K562 (cell line): Measurements from ENCODE around the gene QRFPR.

Experiments used
- BDP1 ChIP-seq: IDR thresholded peaks from 3 replicates; pipeline ENCODE4 v1.6.1; 2011; ENCODE audit not compliant: insufficient read length, insufficient read depth
- CHD1 ChIP-seq: fragments of 200-600 bp; sonication (generic); IDR thresholded peaks from one replicate; pipeline ENCODE4 v1.6.1; 2012; ENCODE audit warnings: mild to moderate bottlenecking, moderate library complexity, low read length, inconsistent platforms
- FOXP1 ChIP-seq: sonication (generic); formaldehyde crosslinking; IDR thresholded peaks from 2 replicates; pipeline ENCODE4 v1.8.0; 2022; ENCODE audit warnings: mild to moderate bottlenecking, missing genetic modification reagents
- POLR2A ChIP-seq: fragments of 450-650 bp; conservative IDR thresholded peaks from 2 replicates; pipeline ENCODE4 v1.6.1; 2016
- YY1 ChIP-seq, 3 experiments: IDR thresholded peaks; 2 replicates each; pipeline ENCODE4 v1.6.1; 2011; ENCODE audit warnings: low read length in 2 of 3, mild to moderate bottlenecking in 2 of 3, moderate library complexity in 2 of 3, borderline replicate concordance in 1 of 3, control low read depth in 1 of 3, low read depth in 1 of 3; ENCODE audit not compliant: insufficient read depth in 3 of 3, insufficient replicate concordance in 2 of 3, control insufficient read depth in 1 of 3, insufficient read length in 1 of 3; ENCODE audit errors: extremely low read depth in 1 of 3
- TF ChIP-seq, protein P1 (sequence below): sonication (generic); formaldehyde crosslinking; IDR thresholded peaks from 2 replicates; pipeline ENCODE4 v1.8.0; 2022; ENCODE audit warnings: mild to moderate bottlenecking, missing genetic modification reagents
- TF ChIP-seq, protein P2 (sequence below), 3 experiments: IDR thresholded peaks in 2 of 3; conservative IDR thresholded peaks in 1 of 3; 2 replicates each; pipeline ENCODE4 v1.5.1; 2011 to 2012; ENCODE audit warnings: low read length in 3 of 3, mild to moderate bottlenecking in 3 of 3, control low read depth in 2 of 3, improper control_type of control experiment in 1 of 3, inconsistent platforms in 1 of 3, low read depth in 1 of 3, mixed read lengths in 1 of 3, moderate library complexity in 1 of 3; ENCODE audit not compliant: insufficient read depth in 2 of 3

DNA sequence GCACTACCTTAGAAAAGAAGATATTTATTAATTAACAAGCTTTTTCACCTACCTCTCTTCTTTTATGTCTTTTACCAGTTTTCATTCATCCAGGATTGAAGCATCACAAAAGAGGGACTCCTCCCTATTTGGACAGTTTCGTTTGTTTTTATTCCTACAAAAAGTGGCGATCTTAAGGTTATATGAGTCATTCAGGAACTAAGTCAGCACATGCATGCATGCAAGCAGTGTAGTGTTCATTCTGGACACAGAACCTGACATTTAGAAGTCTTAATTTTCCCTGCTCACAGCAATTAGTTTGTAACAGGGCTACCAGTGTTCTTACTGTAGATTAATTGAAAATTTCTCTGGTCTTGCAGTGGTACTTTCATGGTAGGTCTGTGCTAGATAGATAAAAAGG, 47.9 kb upstream of the QRFPR start:
- TF ChIP-seq FOXP1 (CRISPR knock-in tag) (no peak), BDP1 (no peak), CHD1 (no peak), YY1 (IDR thresholded peaks at IDR 0.05; ENCODE audit: borderline replicate concordance in 1 of 3, control insufficient read depth in 1 of 3, extremely low read depth in 1 of 3, insufficient read depth in 3 of 3, insufficient read length in 1 of 3, insufficient replicate concordance in 2 of 3, low read depth in 1 of 3, low read length in 2 of 3) (no peak), POLR2A (no peak)
- TF ChIP-seq, protein P1, sequence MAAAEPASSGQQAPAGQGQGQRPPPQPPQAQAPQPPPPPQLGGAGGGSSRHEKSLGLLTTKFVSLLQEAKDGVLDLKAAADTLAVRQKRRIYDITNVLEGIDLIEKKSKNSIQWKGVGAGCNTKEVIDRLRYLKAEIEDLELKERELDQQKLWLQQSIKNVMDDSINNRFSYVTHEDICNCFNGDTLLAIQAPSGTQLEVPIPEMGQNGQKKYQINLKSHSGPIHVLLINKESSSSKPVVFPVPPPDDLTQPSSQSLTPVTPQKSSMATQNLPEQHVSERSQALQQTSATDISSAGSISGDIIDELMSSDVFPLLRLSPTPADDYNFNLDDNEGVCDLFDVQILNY = no peak
- TF ChIP-seq, protein P2, sequence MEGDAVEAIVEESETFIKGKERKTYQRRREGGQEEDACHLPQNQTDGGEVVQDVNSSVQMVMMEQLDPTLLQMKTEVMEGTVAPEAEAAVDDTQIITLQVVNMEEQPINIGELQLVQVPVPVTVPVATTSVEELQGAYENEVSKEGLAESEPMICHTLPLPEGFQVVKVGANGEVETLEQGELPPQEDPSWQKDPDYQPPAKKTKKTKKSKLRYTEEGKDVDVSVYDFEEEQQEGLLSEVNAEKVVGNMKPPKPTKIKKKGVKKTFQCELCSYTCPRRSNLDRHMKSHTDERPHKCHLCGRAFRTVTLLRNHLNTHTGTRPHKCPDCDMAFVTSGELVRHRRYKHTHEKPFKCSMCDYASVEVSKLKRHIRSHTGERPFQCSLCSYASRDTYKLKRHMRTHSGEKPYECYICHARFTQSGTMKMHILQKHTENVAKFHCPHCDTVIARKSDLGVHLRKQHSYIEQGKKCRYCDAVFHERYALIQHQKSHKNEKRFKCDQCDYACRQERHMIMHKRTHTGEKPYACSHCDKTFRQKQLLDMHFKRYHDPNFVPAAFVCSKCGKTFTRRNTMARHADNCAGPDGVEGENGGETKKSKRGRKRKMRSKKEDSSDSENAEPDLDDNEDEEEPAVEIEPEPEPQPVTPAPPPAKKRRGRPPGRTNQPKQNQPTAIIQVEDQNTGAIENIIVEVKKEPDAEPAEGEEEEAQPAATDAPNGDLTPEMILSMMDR (IDR thresholded peaks at IDR 0.05 in 2 of 3, conservative IDR thresholded peaks at IDR 0.05 in 1 of 3; ENCODE audit: insufficient read depth in 2 of 3, low read depth in 1 of 3, low read length in 3 of 3) = no peak
